Gastrocnemius medialis (tissue), 4 donors: ENCODE data around the gene NR1I2. TPM values are rescaled to one million over a fixed set of nuclear protein-coding genes. Genes with fewer than 3 reads are reported as not detected.

Experiments used
- ATAC-seq, 2 donors: fragments of 150-250 bp; one replicate each; pipeline ENCODE4 v1.9.1; 2016
- DNase-seq, 2 donors: peaks; one replicate each; pipeline ENCODE4 v3.0.0-alpha.2; 2019
- H3K27ac ChIP-seq, 4 donors: fragments of 200-600 bp; sonication (generic); 1 replicate in 1 of 4; 2 replicates in 3 of 4; pipeline ENCODE4 v1.5.1; 2016 to 2018; ENCODE audit warnings: mild to moderate bottlenecking in 2 of 4, moderate library complexity in 1 of 4
- H3K27me3 ChIP-seq, 3 donors: fragments of 200-600 bp; sonication (generic) in 2 of 3; 1 replicate in 1 of 3; 2 replicates in 2 of 3; pipeline versions ENCODE4 v1.5.1 to v1.6.0; 2016 to 2019; ENCODE audit warnings: mild to moderate bottlenecking in 1 of 3, moderate library complexity in 1 of 3
- H3K36me3 ChIP-seq, 2 donors: fragments of 200-600 bp; sonication (generic) in 1 of 2; one replicate each; pipeline ENCODE4 v1.5.1; 2017 to 2018
- H3K4me1 ChIP-seq, 2 donors: fragments of 200-600 bp; sonication (generic) in 1 of 2; one replicate each; pipeline ENCODE4 v1.5.1; 2016 to 2017; ENCODE audit warnings: mild to moderate bottlenecking in 2 of 2
- H3K4me3 ChIP-seq, 4 donors: fragments of 200-600 bp; sonication (generic) in 3 of 4; 1 replicate in 1 of 4; 2 replicates in 3 of 4; pipeline ENCODE4 v1.5.1; 2016 to 2019; ENCODE audit warnings: mild to moderate bottlenecking in 2 of 4
- H3K9me3 ChIP-seq, 3 donors: fragments of 200-600 bp; sonication (generic) in 2 of 3; 1 replicate in 1 of 3; 2 replicates in 2 of 3; pipeline ENCODE4 v1.5.1; 2016 to 2019
- POLR2A ChIP-seq, 2 donors: fragments of 450-650 bp; IDR thresholded peaks; one replicate each; pipeline ENCODE4 v1.6.1; 2017; ENCODE audit warnings: antibody characterized with exemption in 2 of 2, mild to moderate bottlenecking in 2 of 2, moderate library complexity in 2 of 2
- in situ Hi-C, 4 donors: fragments of 200-750 bp; cut with MboI; loops; one replicate each; pipeline versions ENCODE4 v1.15.0 to v1.8.0; 2017; ENCODE audit warnings: low sequenced_read_pairs in 4 of 4
- intact Hi-C: fragments of 100-400 bp; cut with DNase I; formaldehyde crosslinking; loops from one replicate; pipeline ENCODE4 v1.15.1; 2023; ENCODE audit warnings: low total_unique reads
- total RNA-seq, 4 donors: library from RNA; depleted of rRNA; stranded (reverse); fragments of >200 nt; gene quantifications; one replicate each; pipeline versions ENCODE4 v1.1.0 to v1.2.3, GENCODE V29; 2016
- TF ChIP-seq, protein P1 (sequence below), 5 experiments: fragments of 450-650 bp in 3 of 5; fragments of 200-600 bp in 2 of 5; sonication (generic) in 2 of 5; IDR thresholded peaks in 4 of 5; conservative IDR thresholded peaks in 1 of 5; 1 replicate in 4 of 5; 2 replicates in 1 of 5; pipeline ENCODE4 v1.5.1; 2016 to 2019; ENCODE audit warnings: antibody characterized with exemption in 5 of 5, mild to moderate bottlenecking in 3 of 5, moderate library complexity in 3 of 5

Gene NR1I2
- total RNA-seq, 4 donors from 2014 or later = 0.17 to 0.18 TPM; not detected in 2

GRCh38 chr3:119783255-119783654, 1.4 kb downstream of the NR1I2 start:
- intact Hi-C loops (no loop called here), in situ Hi-C loops (no loop called here)
- Histone ChIP-seq H3K27ac (no peak overlapping the region), H3K4me3 (no peak overlapping the region), H3K9me3 (no peaks in the 10 kb centered on the region), H3K4me1 (no peaks in the 10 kb centered on the region), H3K27me3 (no peaks in the 10 kb centered on the region), H3K36me3 (no peaks in the 10 kb centered on the region)
- no peak for ATAC-seq
- no peak for TF ChIP-seq POLR2A (IDR thresholded peaks at IDR 0.05)
- TF ChIP-seq, protein P1, sequence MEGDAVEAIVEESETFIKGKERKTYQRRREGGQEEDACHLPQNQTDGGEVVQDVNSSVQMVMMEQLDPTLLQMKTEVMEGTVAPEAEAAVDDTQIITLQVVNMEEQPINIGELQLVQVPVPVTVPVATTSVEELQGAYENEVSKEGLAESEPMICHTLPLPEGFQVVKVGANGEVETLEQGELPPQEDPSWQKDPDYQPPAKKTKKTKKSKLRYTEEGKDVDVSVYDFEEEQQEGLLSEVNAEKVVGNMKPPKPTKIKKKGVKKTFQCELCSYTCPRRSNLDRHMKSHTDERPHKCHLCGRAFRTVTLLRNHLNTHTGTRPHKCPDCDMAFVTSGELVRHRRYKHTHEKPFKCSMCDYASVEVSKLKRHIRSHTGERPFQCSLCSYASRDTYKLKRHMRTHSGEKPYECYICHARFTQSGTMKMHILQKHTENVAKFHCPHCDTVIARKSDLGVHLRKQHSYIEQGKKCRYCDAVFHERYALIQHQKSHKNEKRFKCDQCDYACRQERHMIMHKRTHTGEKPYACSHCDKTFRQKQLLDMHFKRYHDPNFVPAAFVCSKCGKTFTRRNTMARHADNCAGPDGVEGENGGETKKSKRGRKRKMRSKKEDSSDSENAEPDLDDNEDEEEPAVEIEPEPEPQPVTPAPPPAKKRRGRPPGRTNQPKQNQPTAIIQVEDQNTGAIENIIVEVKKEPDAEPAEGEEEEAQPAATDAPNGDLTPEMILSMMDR (IDR thresholded peaks at IDR 0.05 in 4 of 5, conservative IDR thresholded peaks at IDR 0.05 in 1 of 5) = no peak
- DNase-seq = no peak

DNA sequence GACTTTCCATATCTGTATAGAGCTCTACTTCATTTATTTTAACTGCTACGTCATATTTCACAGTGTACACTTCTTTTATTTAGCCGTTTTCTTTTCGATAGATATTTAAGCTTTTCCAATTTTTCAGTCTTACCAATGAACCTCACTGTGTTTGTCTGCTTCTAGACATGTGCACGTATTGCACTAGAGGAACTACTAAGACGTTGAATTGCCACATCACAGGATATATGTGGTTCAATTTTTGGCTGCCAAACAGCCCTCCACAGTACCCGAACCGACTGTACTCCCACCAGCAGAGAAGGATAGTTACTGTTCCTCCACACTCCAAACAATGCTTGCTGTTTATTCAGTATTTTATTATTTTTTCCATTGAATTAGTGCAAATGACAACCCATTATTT, 2.0 kb downstream of the NR1I2 start:
- ATAC-seq = no peak
- H3K36me3 ChIP-seq = no peaks in the 10 kb centered on the region
- H3K27me3 ChIP-seq = no peaks in the 10 kb centered on the region
- H3K4me1 ChIP-seq = no peaks in the 10 kb centered on the region
- no peak overlapping the region for H3K27ac ChIP-seq
- H3K9me3 ChIP-seq = no peaks in the 10 kb centered on the region
- no peak for DNase-seq
- no peak overlapping the region for H3K4me3 ChIP-seq
- intact Hi-C loops (no loop called here), in situ Hi-C loops (no loop called here)
- TF ChIP-seq POLR2A (IDR thresholded peaks at IDR 0.05) = no peak
- TF ChIP-seq, protein P1 (IDR thresholded peaks at IDR 0.05 in 4 of 5, conservative IDR thresholded peaks at IDR 0.05 in 1 of 5) = no peak

DNA sequence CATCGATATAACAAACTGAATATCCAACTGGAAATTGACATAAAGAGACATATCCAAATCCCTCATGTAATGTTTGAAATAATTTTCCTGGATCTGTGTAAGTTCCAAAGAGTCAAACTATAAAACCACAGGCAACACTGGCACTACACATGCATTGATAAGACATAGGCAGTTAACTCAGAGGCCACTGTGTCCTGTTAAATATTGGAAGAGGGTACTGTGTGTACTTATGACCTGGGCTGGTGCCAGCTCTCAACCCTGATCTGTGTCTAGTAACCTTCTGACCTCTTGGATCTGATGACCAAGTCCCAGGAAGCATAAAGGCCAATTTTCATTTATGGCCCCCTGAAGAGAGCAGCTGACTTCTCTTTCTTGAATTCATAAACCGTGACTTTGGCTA, 4.5 kb downstream of the NR1I2 start:
- no peak for DNase-seq
- ATAC-seq = no peak
- Histone ChIP-seq H3K27me3 (no peaks in the 10 kb centered on the region), H3K36me3 (no peaks in the 10 kb centered on the region), H3K4me1 (no peaks in the 10 kb centered on the region), H3K9me3 (no peaks in the 10 kb centered on the region), H3K27ac (no peak overlapping the region), H3K4me3 (no peak overlapping the region)
- intact Hi-C loops (no loop called here), in situ Hi-C loops (no loop called here)
- TF ChIP-seq, protein P1 (IDR thresholded peaks at IDR 0.05 in 4 of 5, conservative IDR thresholded peaks at IDR 0.05 in 1 of 5) = no peak
- no peak for TF ChIP-seq POLR2A (IDR thresholded peaks at IDR 0.05)

GRCh38 chr3:119790369-119790768, 8.5 kb downstream of the NR1I2 start:
- TF ChIP-seq, protein P1 (IDR thresholded peaks at IDR 0.05 in 4 of 5, conservative IDR thresholded peaks at IDR 0.05 in 1 of 5) = no peak
- TF ChIP-seq POLR2A (IDR thresholded peaks at IDR 0.05) = no peak
- intact Hi-C loops = no loop called here
- in situ Hi-C loops = no loop called here
- H3K9me3 ChIP-seq = no peaks in the 10 kb centered on the region
- DNase-seq = no peak
- ATAC-seq = no peak
- H3K4me3 ChIP-seq = no peak overlapping the region
- H3K27ac ChIP-seq = no peak overlapping the region
- no peaks in the 10 kb centered on the region for H3K27me3 ChIP-seq
- no peaks in the 10 kb centered on the region for H3K4me1 ChIP-seq
- no peaks in the 10 kb centered on the region for H3K36me3 ChIP-seq

GRCh38 chr3:119792270-119792669, 10.4 kb downstream of the NR1I2 start:
- intact Hi-C loops = no loop called here
- Histone ChIP-seq H3K27ac (no peak overlapping the region), H3K27me3 (no peaks in the 10 kb centered on the region), H3K36me3 (no peaks in the 10 kb centered on the region), H3K4me1 (no peaks in the 10 kb centered on the region), H3K4me3 (no peak overlapping the region), H3K9me3 (no peaks in the 10 kb centered on the region)
- DNase-seq (no peak), ATAC-seq (no peak)
- in situ Hi-C loops = no loop called here
- TF ChIP-seq, protein P1 (IDR thresholded peaks at IDR 0.05 in 4 of 5, conservative IDR thresholded peaks at IDR 0.05 in 1 of 5) = no peak
- TF ChIP-seq POLR2A (IDR thresholded peaks at IDR 0.05) = no peak
